ENCODE results near the gene CDKAL1. TPM values are rescaled to one million over a fixed set of nuclear protein-coding genes. Genes with fewer than 3 reads are reported as not detected.

CDKAL1 gene
- total and polyA plus RNA-seq, 2 donors (not counting 3 experiments of a cell fraction or from before 2014, with no cell fraction given) = 6.1 to 20.5 TPM

DNA sequence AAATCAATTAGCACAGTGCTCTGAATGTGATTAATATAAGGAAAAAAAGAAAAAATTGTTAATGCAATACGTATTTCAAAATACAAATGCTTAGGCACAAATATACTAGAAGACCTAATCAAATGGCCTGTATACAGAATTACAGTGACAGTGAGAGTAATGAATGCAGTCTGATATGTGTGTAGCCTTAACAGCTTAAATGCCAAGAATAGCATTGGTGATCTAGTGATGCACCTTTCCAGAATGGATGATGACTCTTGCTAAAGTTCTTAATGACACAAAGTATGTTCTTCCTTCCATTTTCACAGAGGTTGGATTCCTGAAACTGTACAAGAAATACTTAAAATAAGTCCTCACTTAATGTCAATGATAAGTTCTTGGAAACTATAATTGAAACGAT is 131.0 kb downstream of the CDKAL1 start:
- Histone ChIP-seq H3K9ac (replicated peaks; ENCODE audit: extremely low read depth, insufficient read depth, low read length) (no peak overlapping the region), H3K27ac (ENCODE audit: insufficient read depth, low read depth, low read length) (no peak overlapping the region), H3K4me1 (ENCODE audit: control insufficient read depth, extremely low read depth, insufficient read depth, low read length) (peaks cover 26% of the 10 kb centered on the region), H3K4me3 (replicated peaks in 1 of 3; ENCODE audit: insufficient read depth in 1 of 3, low read depth in 1 of 3, low read length in 3 of 3) (no peak overlapping the region), H3K9me1 (replicated peaks; ENCODE audit: control insufficient read depth, extremely low read depth, insufficient read depth, low read length) (no peaks in the 10 kb centered on the region), H4K20me1 (replicated peaks; ENCODE audit: control insufficient read depth, extremely low read depth, insufficient read depth, low read length) (no peaks in the 10 kb centered on the region), H3K4me2 (ENCODE audit: insufficient read depth, low read length) (no peak overlapping the region), H3K27me3 (ENCODE audit: control insufficient read depth in 2 of 2, insufficient read depth in 2 of 2, low read length in 2 of 2) (no peaks in the 10 kb centered on the region), H3K79me2 (ENCODE audit: control insufficient read depth, insufficient read depth, low read length) (no peaks in the 10 kb centered on the region), H3K36me3 (ENCODE audit: control insufficient read depth in 2 of 2, extremely low read depth in 1 of 2, insufficient read depth in 2 of 2, low read length in 2 of 2) (no peaks in the 10 kb centered on the region), H3K9me3 (replicated peaks; ENCODE audit: control insufficient read depth, insufficient read depth, low read length) (no peaks in the 10 kb centered on the region), H2AFZ (ENCODE audit: low read depth, low read length) (no peak overlapping the region)
- DNase-seq (ENCODE audit: low read depth, low spot score) (no peak), FAIRE-seq (no peak)
- POLR2A ChIA-PET = no interaction called here
- CTCF ChIA-PET = interaction anchor here (0.9 kb wide), 1 partner anchor 16 kb away, joined by 3 read pairs; no protein-coding TSS in a partner anchor
- no TSS peak for BruUV-seq (replicated peaks)
- TF ChIP-seq FOS (IDR thresholded peaks at IDR 0.05; ENCODE audit: borderline replicate concordance, insufficient read depth, low read length) = no peak
- TF ChIP-seq JUN (IDR thresholded peaks at IDR 0.05; ENCODE audit: borderline replicate concordance, insufficient read depth, insufficient read length, low read depth) = no peak
- no peak for TF ChIP-seq MYC (IDR thresholded peaks at IDR 0.05; ENCODE audit: low read depth, low read length)
- no peak for TF ChIP-seq GATA2 (IDR thresholded peaks at IDR 0.05; ENCODE audit: insufficient read depth, insufficient read length, low read depth, low read length)
- TF ChIP-seq, protein P1, sequence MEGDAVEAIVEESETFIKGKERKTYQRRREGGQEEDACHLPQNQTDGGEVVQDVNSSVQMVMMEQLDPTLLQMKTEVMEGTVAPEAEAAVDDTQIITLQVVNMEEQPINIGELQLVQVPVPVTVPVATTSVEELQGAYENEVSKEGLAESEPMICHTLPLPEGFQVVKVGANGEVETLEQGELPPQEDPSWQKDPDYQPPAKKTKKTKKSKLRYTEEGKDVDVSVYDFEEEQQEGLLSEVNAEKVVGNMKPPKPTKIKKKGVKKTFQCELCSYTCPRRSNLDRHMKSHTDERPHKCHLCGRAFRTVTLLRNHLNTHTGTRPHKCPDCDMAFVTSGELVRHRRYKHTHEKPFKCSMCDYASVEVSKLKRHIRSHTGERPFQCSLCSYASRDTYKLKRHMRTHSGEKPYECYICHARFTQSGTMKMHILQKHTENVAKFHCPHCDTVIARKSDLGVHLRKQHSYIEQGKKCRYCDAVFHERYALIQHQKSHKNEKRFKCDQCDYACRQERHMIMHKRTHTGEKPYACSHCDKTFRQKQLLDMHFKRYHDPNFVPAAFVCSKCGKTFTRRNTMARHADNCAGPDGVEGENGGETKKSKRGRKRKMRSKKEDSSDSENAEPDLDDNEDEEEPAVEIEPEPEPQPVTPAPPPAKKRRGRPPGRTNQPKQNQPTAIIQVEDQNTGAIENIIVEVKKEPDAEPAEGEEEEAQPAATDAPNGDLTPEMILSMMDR (IDR thresholded peaks at IDR 0.05; ENCODE audit: extremely low read depth in 1 of 2, insufficient read depth in 1 of 2, low read depth in 1 of 2, low read length in 2 of 2) = no peak
- no peak for TF ChIP-seq EZH2 (IDR thresholded peaks at IDR 0.05; ENCODE audit: borderline replicate concordance, low read depth, low read length, severe bottlenecking)
- no peak for TF ChIP-seq POLR2AphosphoS5 (IDR thresholded peaks at IDR 0.05; ENCODE audit: insufficient read depth, low read depth, low read length)
- TF ChIP-seq, protein P2, sequence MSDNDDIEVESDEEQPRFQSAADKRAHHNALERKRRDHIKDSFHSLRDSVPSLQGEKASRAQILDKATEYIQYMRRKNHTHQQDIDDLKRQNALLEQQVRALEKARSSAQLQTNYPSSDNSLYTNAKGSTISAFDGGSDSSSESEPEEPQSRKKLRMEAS (IDR thresholded peaks at IDR 0.05; ENCODE audit: insufficient read depth, insufficient read length) = no peak
- intact Hi-C loops (cut with micrococcal nuclease) = no loop called here
- dilution Hi-C loops (cut with MboI; ENCODE audit: extremely low pct_ligation_motif_present, low sequenced_read_pairs) = no loop called here
